GM12865 (cell line): ENCODE measurements around the gene PMFBP1.

Experiments used
- DNase-seq: peaks from one replicate; pipeline ENCODE4 v3.0.0; 2010; ENCODE audit warnings: low read depth
- H3K4me3 ChIP-seq: 2 replicates; pipeline ENCODE4 v1.5.1; 2011; ENCODE audit warnings: mild to moderate bottlenecking, low read depth, low read length, control low read depth
- CTCF ChIP-seq: IDR thresholded peaks from 2 replicates; pipeline ENCODE4 v1.5.1; 2011; ENCODE audit warnings: low read length, control low read depth, low read depth, inconsistent platforms; ENCODE audit not compliant: insufficient read depth; ENCODE audit errors: missing control alignments

PMFBP1 gene

GRCh38 chr16:72159801-72160200 is 12.2 kb downstream of the PMFBP1 start:
- TF ChIP-seq CTCF, result no peak
- DNase-seq, result no peak
- no peak overlapping the region for H3K4me3 ChIP-seq

- no peak overlapping the region for H3K4me3 ChIP-seq
- DNase-seq, result no peak
- TF ChIP-seq CTCF, result no peak
These were observed 12.6 kb downstream of the PMFBP1 start for GRCh38 chr16:72159386-72159785.

- peak; percentile 9 for DNase-seq
- H3K4me3 ChIP-seq, result no peak overlapping the region
- TF ChIP-seq CTCF, result no peak
These were observed 22.1 kb downstream of the PMFBP1 start for GRCh38 chr16:72149676-72150464.

- TF ChIP-seq CTCF, result no peak
- H3K4me3 ChIP-seq, result no peak overlapping the region
- DNase-seq, result no peak
These were observed 29.5 kb downstream of the PMFBP1 start for GRCh38 chr16:72142476-72142875.

- no peak for DNase-seq
- TF ChIP-seq CTCF, result no peak
These were observed 32.0 kb downstream of the PMFBP1 start for GRCh38 chr16:72139908-72140307.

GRCh38 chr16:72138064-72138572 is 33.8 kb downstream of the PMFBP1 start:
- no peak for TF ChIP-seq CTCF

More at GRCh38 chr16:72139908-72140307, 32.0 kb downstream of the PMFBP1 start:
- no peak overlapping the region for H3K4me3 ChIP-seq

More at GRCh38 chr16:72138064-72138572, 33.8 kb downstream of the PMFBP1 start:
- no peak overlapping the region for H3K4me3 ChIP-seq
- DNase-seq, result no peak
